OCI-LY1 (cell line): ENCODE data around the gene CTSO.
A peak's percentile ranks its signal among the peaks of the same experiment; 100 is the strongest.

ENCODE experiments used
- H2AFZ ChIP-seq: fragments of 200-600 bp; sonication (generic), shearing (Covaris generic); 2 replicates; pipeline ENCODE4 v1.6.0; 2014; ENCODE audit warnings: antibody characterized with exemption, mild to moderate bottlenecking, low read length
- H3F3A ChIP-seq: fragments of 200-600 bp; sonication (generic), shearing (Covaris generic); 2 replicates; pipeline ENCODE4 v1.6.0; 2014; ENCODE audit warnings: mild to moderate bottlenecking, antibody characterized with exemption, low read length, moderate library complexity; ENCODE audit not compliant: insufficient read depth
- H3K27ac ChIP-seq: fragments of 200-600 bp; sonication (generic); 2 replicates; pipeline ENCODE4 v1.5.1; 2014; ENCODE audit warnings: low read length, mixed run types, mild to moderate bottlenecking, low read depth; ENCODE audit not compliant: poor library complexity, severe bottlenecking
- H3K27me3 ChIP-seq: fragments of 200-600 bp; sonication (generic); 2 replicates; pipeline ENCODE4 v1.6.0; 2014; ENCODE audit warnings: antibody characterized with exemption, mild to moderate bottlenecking, low read length, moderate library complexity; ENCODE audit not compliant: insufficient read depth
- H3K36me3 ChIP-seq: fragments of 200-600 bp; sonication (generic); 2 replicates; pipeline ENCODE4 v1.6.1; 2014; ENCODE audit warnings: mild to moderate bottlenecking, antibody characterized with exemption, low read length, moderate library complexity, mixed read lengths; ENCODE audit not compliant: insufficient read depth
- H3K4me1 ChIP-seq: fragments of 200-600 bp; sonication (generic); 2 replicates; pipeline ENCODE4 v1.5.1; 2014; ENCODE audit warnings: mild to moderate bottlenecking, low read length, moderate library complexity; ENCODE audit not compliant: insufficient read depth, severe bottlenecking
- H3K4me2 ChIP-seq: fragments of 200-600 bp; sonication (generic), shearing (Covaris generic); 2 replicates; pipeline ENCODE4 v1.6.1; 2014; ENCODE audit warnings: low read length
- H3K4me3 ChIP-seq: fragments of 200-600 bp; sonication (generic); 2 replicates; pipeline ENCODE4 v1.5.1; 2014; ENCODE audit warnings: low read length, low read depth, mild to moderate bottlenecking, mixed read lengths; ENCODE audit not compliant: poor library complexity, severe bottlenecking
- H3K79me2 ChIP-seq: fragments of 200-600 bp; shearing (Covaris generic); 2 replicates; pipeline ENCODE4 v1.6.1; 2016; ENCODE audit warnings: mixed run types, low read length, mixed read lengths; ENCODE audit not compliant: insufficient read depth
- H3K9ac ChIP-seq: fragments of 200-600 bp; sonication (generic), shearing (Covaris generic); 2 replicates; pipeline ENCODE4 v1.6.1; 2014; ENCODE audit warnings: mild to moderate bottlenecking, low read length, mixed read lengths
- H3K9me2 ChIP-seq: fragments of 200-600 bp; sonication (generic), shearing (Covaris generic); 2 replicates; pipeline ENCODE4 v1.6.1; 2014; ENCODE audit warnings: low read depth, mild to moderate bottlenecking, low read length, mixed read lengths
- H3K9me3 ChIP-seq: fragments of 200-600 bp; shearing (Covaris generic); 2 replicates; pipeline ENCODE4 v1.6.1; 2014; ENCODE audit warnings: low read length, mixed read lengths
- H4K20me1 ChIP-seq: fragments of 200-600 bp; sonication (generic), shearing (Covaris generic); 2 replicates; pipeline ENCODE4 v1.6.0; 2016; ENCODE audit warnings: mild to moderate bottlenecking, low read length; ENCODE audit not compliant: insufficient read depth
- CTCF ChIP-seq: fragments of 200-600 bp; sonication (generic), shearing (Covaris generic); IDR thresholded peaks from 2 replicates; pipeline ENCODE4 v1.5.1; 2017; ENCODE audit warnings: mild to moderate bottlenecking, antibody characterized with exemption, low read length, moderate library complexity, mixed read lengths
- EZH2 ChIP-seq: fragments of 200-600 bp; sonication (generic), shearing (Covaris generic); IDR thresholded peaks from 2 replicates; pipeline ENCODE4 v1.8.0; 2017; ENCODE audit warnings: borderline replicate concordance, mixed run types, mild to moderate bottlenecking, antibody characterized with exemption, low read length, moderate library complexity, mixed read lengths

The CTSO gene

GRCh38 chr4:155953151-155954117, at the start of gene CTSO:
Gene CTSO (minus strand): TSS chr4:155953866. CDS start chr4:155953847, 19 bp downstream.
- Histone ChIP-seq H3K79me2 (no peaks in the 10 kb centered on the region), H3K27me3 (no peaks in the 10 kb centered on the region), H3K4me2 (peak within 1 kb of the TSS; percentile 95), H3K9me2 (no peaks in the 10 kb centered on the region), H3K27ac (no peak within 1 kb of the TSS), H3K9ac (peak within 1 kb of the TSS; percentile 85), H3K9me3 (no peaks in the 10 kb centered on the region), H3K4me1 (peaks cover 5% of the 10 kb centered on the region), H2AFZ (peak within 1 kb of the TSS; percentile 98), H4K20me1 (no peaks in the 10 kb centered on the region), H3K36me3 (no peaks in the 10 kb centered on the region), H3F3A (no peaks in the 10 kb centered on the region), H3K4me3 (peak within 1 kb of the TSS; percentile 77)
- TF ChIP-seq CTCF (peak; percentile 67), EZH2 (no peak)

- Histone ChIP-seq H3K4me2 (no peak overlapping the region), H3K36me3 (no peaks in the 10 kb centered on the region), H3K4me3 (no peak overlapping the region), H3K9me2 (no peaks in the 10 kb centered on the region), H3K79me2 (no peaks in the 10 kb centered on the region), H3F3A (no peaks in the 10 kb centered on the region), H3K27me3 (no peaks in the 10 kb centered on the region), H3K9ac (no peak overlapping the region), H3K27ac (no peak overlapping the region), H3K4me1 (no peaks in the 10 kb centered on the region), H2AFZ (no peak overlapping the region), H3K9me3 (no peaks in the 10 kb centered on the region), H4K20me1 (no peaks in the 10 kb centered on the region)
- TF ChIP-seq EZH2 (no peak), CTCF (no peak)
These were observed 46.8 kb upstream of the CTSO start for GRCh38 chr4:156000491-156000890.

- Histone ChIP-seq H3K4me1 (no peaks in the 10 kb centered on the region), H3K9me2 (no peaks in the 10 kb centered on the region), H3K27me3 (no peaks in the 10 kb centered on the region), H3F3A (no peaks in the 10 kb centered on the region), H3K9ac (no peak overlapping the region), H4K20me1 (no peaks in the 10 kb centered on the region), H3K79me2 (no peaks in the 10 kb centered on the region), H3K4me3 (no peak overlapping the region), H3K9me3 (no peaks in the 10 kb centered on the region), H3K36me3 (no peaks in the 10 kb centered on the region), H3K4me2 (no peak overlapping the region), H3K27ac (no peak overlapping the region), H2AFZ (no peak overlapping the region)
- TF ChIP-seq CTCF (0 out of 2 replicates have a peak, but pooled peaks have one; percentile 8), EZH2 (no peak)
These were observed 46.1 kb upstream of the CTSO start for GRCh38 chr4:155999725-156000124.
